Measurements from ENCODE around the gene BCL3.

- no peak for TF ChIP-seq CREB1 (CRISPR knock-in tag; IDR thresholded peaks at IDR 0.05; ENCODE audit: low read depth)
- no peak for TF ChIP-seq CTCF (conservative IDR thresholded peaks at IDR 0.05; ENCODE audit: low read depth in 2 of 2)
These were observed 7.6 kb downstream of the BCL3 start for GRCh38 chr19:44756089-44756562.

Data from GM23338 (cell line).